Lower leg skin (tissue), 4 donors: ENCODE results near the gene AFF1. TPM values are rescaled to one million over a fixed set of nuclear protein-coding genes. Genes with fewer than 3 reads are reported as not detected.

Experiments
- DNase-seq, 2 donors: peaks; one replicate each; pipeline ENCODE4 v3.0.0-alpha.2; 2019; ENCODE audit warnings: low spot score in 2 of 2
- H3K4me3 ChIP-seq: fragments of 200-600 bp; sonication (generic); 2 replicates; pipeline ENCODE4 v1.5.1; 2017; ENCODE audit warnings: mild to moderate bottlenecking, low read depth; ENCODE audit not compliant: poor library complexity, severe bottlenecking
- CTCF ChIP-seq, 3 donors: fragments of 450-650 bp; IDR thresholded peaks; one replicate each; pipeline ENCODE4 v1.5.1; 2016; ENCODE audit warnings: antibody characterized with exemption in 3 of 3, mild to moderate bottlenecking in 3 of 3, moderate library complexity in 2 of 3
- POLR2A ChIP-seq, 2 donors: fragments of 450-650 bp; IDR thresholded peaks; one replicate each; pipeline ENCODE4 v1.6.1; 2016 to 2017; ENCODE audit warnings: antibody characterized with exemption in 2 of 2, mild to moderate bottlenecking in 1 of 2, moderate library complexity in 1 of 2
- WGBS, 2 donors: methylation state at CpG; one replicate each; pipeline ENCODE4 v1.1.5; 2018; 5-methylcytosine and 5-hydroxymethylcytosine counted together
- intact Hi-C: fragments of 100-400 bp; cut with DNase I; formaldehyde crosslinking; loops from one replicate; pipeline ENCODE4 v1.15.0; 2023; ENCODE audit warnings: low total_unique reads
- total RNA-seq, 4 donors: library from RNA; depleted of rRNA; stranded (reverse); fragments of >200 nt; gene quantifications; one replicate each; pipeline ENCODE4 v1.1.0, GENCODE V29; 2016

AFF1 gene, protein sequence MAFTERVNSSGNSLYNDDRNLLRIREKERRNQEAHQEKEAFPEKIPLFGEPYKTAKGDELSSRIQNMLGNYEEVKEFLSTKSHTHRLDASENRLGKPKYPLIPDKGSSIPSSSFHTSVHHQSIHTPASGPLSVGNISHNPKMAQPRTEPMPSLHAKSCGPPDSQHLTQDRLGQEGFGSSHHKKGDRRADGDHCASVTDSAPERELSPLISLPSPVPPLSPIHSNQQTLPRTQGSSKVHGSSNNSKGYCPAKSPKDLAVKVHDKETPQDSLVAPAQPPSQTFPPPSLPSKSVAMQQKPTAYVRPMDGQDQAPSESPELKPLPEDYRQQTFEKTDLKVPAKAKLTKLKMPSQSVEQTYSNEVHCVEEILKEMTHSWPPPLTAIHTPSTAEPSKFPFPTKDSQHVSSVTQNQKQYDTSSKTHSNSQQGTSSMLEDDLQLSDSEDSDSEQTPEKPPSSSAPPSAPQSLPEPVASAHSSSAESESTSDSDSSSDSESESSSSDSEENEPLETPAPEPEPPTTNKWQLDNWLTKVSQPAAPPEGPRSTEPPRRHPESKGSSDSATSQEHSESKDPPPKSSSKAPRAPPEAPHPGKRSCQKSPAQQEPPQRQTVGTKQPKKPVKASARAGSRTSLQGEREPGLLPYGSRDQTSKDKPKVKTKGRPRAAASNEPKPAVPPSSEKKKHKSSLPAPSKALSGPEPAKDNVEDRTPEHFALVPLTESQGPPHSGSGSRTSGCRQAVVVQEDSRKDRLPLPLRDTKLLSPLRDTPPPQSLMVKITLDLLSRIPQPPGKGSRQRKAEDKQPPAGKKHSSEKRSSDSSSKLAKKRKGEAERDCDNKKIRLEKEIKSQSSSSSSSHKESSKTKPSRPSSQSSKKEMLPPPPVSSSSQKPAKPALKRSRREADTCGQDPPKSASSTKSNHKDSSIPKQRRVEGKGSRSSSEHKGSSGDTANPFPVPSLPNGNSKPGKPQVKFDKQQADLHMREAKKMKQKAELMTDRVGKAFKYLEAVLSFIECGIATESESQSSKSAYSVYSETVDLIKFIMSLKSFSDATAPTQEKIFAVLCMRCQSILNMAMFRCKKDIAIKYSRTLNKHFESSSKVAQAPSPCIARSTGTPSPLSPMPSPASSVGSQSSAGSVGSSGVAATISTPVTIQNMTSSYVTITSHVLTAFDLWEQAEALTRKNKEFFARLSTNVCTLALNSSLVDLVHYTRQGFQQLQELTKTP
- 100 to 1,000 TPM in 1 of 4 donors, 10 to 100 TPM in 3; 58.1 to 107 (median 71.2) TPM for total RNA-seq

DNA sequence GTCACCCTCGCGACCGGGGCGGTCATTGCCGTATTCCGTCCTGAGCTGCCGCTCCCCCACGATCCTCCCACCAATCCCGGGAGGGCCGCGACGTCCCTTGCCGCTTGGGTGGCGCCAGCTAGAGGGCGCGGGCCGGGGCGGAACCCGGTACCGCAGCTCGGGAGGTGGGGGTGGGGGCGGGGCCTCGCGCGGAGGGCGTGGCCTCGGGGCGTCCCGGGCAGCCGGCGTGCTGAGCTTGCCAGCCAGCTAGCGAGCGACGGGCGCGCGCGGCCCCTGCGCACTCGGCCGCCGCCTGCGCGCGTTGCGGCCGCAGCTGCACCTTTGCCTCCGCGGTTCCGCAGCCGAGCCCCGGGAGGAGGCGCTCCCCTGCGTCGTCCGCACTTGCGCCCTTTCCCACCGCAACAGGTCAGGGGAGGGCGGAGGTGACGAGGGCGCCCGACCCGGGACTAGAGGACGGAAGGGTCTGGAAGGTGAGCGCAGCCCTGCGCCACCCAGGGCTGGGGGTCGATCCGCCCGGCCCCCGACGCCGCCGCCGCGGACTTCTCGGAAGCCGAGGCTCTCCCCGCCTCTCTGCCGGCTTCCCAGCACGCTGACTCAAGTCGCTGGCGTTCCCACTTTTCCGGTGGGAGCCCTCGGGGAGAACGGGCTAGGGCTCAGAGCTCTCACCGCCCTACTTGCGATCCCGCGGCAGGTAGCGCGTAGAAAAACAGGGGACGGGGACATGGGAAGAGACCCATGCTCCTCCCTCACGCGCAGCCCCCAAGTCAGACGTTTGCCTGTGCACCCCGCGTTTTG is at the start of gene AFF1:
AFF1 (plus strand) TSS at position 241 of the 795 bp plus-strand sequence. CDS start 13,523 bp downstream, outside the sequence.
- TF ChIP-seq CTCF (IDR thresholded peaks at IDR 0.05) (no peak), POLR2A (IDR thresholded peaks at IDR 0.05) (no peak)

DNA sequence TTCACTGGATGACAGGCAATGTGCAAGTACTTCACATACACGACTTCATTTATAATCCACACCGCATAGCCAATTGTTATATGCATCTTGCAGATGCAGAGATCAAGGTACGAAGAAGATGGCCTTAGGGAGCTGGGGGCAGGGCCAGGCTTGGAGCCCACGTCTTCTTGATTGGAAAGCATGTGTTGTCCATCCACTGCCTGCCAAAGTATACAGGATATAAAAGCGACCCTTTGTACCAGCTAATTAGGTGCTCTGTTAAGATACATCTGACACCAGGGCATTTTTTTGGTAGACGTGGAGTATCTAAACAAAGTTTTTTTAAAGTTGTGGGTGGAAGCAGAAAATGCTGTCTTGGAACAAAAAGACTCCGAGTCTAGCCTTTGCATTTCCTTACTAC is 44.0 kb upstream of the AFF1 start:
- no peak overlapping the region for H3K4me3 ChIP-seq
- no peak for TF ChIP-seq CTCF (IDR thresholded peaks at IDR 0.05)
- no peak for TF ChIP-seq POLR2A (IDR thresholded peaks at IDR 0.05)
- intact Hi-C loops, result loop anchor here (5.0 kb wide), 1 partner anchor 393 kb away; no protein-coding TSS in a partner anchor
- DNase-seq, result no peak
- WGBS, 2 donors, result 37 to 41% methylated on average over 7 of the region's 7 CpGs

More for the DNA sequence above, at the start of gene AFF1:
- peak within 1 kb of the TSS; percentile 88 for H3K4me3 ChIP-seq
- peak; percentile 91 to 98 for DNase-seq
- intact Hi-C loops, result loop anchor here (5.0 kb wide), 1 partner anchor 72 kb away; no protein-coding TSS in a partner anchor
- WGBS, 2 donors, result 0% methylated on average over 36 to 40 of the region's 97 CpGs

DNA sequence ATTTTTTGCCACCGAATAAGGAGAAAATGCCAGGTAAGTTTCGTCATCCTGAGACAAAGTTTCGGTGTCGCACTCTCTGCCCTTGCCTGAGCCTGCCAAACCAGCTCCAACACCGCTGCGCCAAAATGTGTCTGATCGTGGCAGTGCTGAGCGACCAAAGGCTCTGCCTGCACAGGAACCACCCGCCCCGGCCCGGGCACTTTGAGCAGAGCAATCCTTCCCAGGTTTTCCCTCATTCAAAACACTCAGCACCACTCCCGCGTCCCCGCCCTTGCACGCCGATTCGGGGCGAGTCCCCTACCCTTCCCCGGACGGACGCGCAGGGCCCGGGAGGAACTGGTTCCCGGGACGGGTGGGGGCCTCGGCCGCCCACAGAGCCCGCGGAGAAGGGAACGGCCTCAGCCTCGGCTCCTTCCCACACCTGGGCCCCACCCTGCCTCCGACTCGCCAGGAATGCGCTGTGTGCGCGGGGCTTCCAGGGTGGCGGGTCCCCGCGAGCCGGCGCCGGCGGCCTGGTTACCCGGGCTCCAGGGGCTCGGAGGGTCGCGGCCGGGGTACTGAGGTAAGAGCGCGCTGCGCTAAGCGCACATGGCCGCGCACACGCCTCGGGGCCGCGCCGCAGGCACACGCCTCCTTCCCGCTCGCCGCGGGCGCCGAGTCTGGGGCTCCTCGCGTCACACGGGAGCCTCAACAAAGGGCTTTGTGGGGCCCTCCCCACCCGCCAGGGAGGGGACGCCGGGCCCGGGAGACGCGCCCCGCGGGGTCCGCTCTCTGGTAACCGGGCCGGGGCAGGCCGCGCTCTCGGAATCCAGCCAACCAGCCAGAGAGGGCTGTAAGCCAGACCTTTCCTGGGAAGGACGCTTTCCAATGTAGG is 42.8 kb upstream of the AFF1 start, which contains the start of gene C4orf36:
C4orf36 (minus strand) TSS at position 661 of the 874 bp plus-strand sequence. CDS start 902 bp downstream, outside the sequence.
- intact Hi-C loops, result loop anchor here (5.0 kb wide), 1 partner anchor 395 kb away; no protein-coding TSS in a partner anchor
- peak; percentile 82 to 95 for DNase-seq
- H3K4me3 ChIP-seq, result peak within 1 kb of the TSS; percentile 57
- WGBS, 2 donors, result 0 to 2% methylated on average over 28 to 45 of the region's 84 CpGs
- no peak for TF ChIP-seq POLR2A (IDR thresholded peaks at IDR 0.05)
- no peak for TF ChIP-seq CTCF (IDR thresholded peaks at IDR 0.05)

GRCh38 chr4:86892636-86892960 is 42.2 kb upstream of the AFF1 start:
- TF ChIP-seq CTCF (IDR thresholded peaks at IDR 0.05) (no peak), POLR2A (IDR thresholded peaks at IDR 0.05) (no peak)
- H3K4me3 ChIP-seq, result peak overlapping the region; percentile 57
- no peak for DNase-seq
- intact Hi-C loops, result loop anchor here (5.0 kb wide), 1 partner anchor 395 kb away; no protein-coding TSS in a partner anchor
- WGBS, 2 donors, result 7 to 9% methylated on average over 12 to 13 of the region's 13 CpGs
